Urothelium cell line (cell line): ENCODE measurements around the gene ADPRS.
A peak's percentile ranks its signal among the peaks of the same experiment; 100 is the strongest.

Source experiments
- DNase-seq: peaks from one replicate; pipeline ENCODE4 v3.0.0; 2011; ENCODE audit warnings: low spot score, mixed read lengths
- FAIRE-seq: peaks from 2 replicates; lab custom pipeline; 2011; peaks lifted over from hg19 to GRCh38; lab: Jason Lieb, UNC

ADPRS gene

GRCh38 chr1:36107394-36107793, 18.7 kb downstream of the ADPRS start:
- FAIRE-seq (no peak), DNase-seq (no peak)

- peak; percentile 37 for DNase-seq
- no peak for FAIRE-seq
Measured at GRCh38 chr1:36108314-36108713, 19.6 kb downstream of the ADPRS start.

DNA sequence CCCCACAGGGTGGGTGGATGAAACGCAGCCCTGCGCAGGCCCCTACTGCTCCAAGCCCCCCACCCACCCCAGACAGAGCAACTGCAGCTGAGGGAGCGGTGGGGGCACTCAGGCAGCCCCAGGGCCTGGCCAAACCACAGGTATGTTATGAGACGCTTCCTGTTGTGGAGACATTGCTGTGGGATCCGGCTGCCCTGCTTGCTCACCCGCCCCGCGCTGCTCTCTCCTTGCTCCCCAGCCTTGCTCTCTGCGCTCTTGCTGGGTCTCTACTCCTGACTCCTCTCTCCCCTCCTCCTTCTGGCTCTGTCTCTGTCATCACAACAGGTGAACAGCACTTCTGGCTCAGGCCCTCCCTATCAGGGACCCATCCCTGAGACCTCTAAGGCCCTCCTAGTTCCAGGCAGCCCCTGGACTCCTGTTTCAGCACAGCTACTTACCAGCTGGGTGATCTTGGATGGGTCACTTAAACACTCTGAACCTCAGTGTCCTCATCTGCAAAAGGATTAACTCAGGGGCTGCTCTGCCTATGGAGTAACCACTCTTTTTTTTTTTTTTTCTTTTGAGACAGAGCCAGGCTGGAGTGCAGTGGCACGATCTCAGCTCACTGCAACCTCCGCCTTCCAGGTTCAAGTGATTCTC, 20.5 kb downstream of the ADPRS start:
- FAIRE-seq (peak; percentile 58), DNase-seq (peak; percentile 93)

- FAIRE-seq = no peak
- DNase-seq = no peak
Measured at GRCh38 chr1:36111151-36111550, 22.5 kb downstream of the ADPRS start.

DNA sequence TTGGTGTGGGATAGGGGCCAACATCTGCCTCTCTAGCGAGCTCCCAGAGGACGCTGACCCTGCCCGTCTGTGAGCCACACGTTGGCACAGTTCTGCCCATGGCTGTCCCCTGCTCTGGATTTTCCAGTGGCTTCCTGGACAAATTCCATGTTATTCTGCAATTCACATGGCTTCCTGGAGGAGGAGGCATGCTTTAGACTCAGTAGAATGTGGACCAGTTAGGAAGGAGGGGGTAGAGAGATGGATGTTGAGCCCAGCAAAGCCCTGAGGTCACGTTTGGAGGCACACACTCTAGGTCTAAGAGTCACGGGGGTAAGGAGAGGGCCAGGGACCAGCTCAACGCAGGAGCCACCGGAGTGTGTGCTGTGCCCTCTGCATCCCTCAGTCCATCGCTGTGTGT, 24.1 kb downstream of the ADPRS start:
- FAIRE-seq (no peak), DNase-seq (no peak)

DNA sequence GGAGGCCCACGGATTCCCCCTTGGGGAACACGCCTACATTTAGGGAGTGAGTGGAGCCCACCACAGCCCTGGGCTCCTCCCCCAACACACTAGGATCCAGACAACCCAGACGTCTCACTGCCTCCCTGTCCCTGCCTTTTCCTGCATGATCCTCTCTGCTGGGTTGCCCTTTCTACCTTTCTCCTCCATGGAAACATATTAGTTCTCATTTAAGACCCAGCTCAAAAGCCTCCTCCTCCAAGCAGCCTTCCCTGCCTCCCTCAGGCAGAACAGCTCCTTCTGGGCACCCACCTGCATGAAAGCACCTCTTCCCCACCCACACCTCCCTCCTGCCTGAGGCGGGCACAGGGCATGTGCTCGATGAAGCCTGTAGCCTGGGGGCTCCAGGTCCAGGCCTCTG, 25.7 kb downstream of the ADPRS start:
- no peak for FAIRE-seq
- no peak for DNase-seq

DNA sequence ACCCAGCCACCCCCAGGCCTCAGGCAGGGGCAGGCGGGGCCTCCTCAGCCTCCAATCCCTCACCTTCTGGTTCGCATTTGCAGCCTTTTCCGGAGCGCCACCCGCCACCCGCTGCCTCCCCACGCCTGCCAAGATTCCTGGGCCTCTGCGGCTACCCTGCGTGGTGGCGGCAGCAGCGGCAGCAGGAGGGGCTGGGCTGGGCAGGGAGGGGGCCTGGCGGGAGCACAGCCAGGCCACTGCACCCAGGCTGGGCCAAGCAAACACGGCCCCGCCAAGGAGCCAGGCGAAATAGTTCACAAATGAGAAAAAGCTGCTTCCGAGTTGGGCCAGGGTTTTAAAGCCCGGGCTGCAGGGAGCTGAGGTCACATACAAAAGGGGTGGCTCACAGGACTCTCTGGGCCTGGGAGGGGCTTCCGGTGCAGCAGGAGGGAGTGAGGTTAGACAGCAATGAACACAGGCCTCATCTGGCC, 26.5 kb downstream of the ADPRS start:
- DNase-seq (peak; percentile 68), FAIRE-seq (peak; percentile 20)

DNA sequence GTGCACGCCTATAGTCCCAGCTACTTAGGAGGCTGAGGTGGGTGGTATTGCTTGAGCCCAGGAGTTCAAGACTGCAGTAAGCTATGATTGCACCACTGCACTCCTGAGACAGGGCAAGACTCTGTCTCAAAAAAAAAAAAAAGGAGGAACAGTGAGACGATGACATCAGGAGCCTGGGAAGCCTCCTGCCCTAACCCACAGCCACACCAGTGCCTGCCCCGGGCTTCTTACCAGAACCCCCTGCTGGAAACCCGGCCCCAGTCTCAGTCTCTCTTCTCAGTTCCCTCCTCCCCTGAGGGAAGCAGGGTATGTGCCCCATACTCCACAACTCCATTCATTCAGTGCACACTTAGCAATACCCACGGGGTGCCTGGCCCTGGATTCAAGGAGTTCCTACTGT, 27.2 kb downstream of the ADPRS start:
- DNase-seq = peak; percentile 43
- FAIRE-seq = no peak

DNA sequence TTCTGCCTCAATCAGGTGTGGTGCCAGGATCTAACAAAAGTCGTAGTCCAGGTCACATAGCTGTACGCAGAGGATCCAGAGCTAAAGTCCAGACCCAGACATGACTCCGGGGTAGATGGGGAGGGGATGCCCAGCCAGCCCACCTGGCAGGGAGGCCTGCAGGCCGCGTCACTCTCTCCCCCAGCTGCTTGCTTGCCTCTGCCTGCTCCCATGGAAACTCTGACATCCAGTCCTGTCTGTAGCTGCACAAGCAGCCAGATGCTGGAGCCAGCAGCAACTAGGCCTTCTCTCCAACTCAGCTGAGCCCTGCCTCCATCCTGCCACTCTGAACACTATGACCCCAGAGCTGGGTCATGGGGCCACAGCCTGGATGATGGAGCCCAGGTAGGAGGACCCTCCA, 28.2 kb downstream of the ADPRS start:
- DNase-seq (no peak), FAIRE-seq (no peak)

- FAIRE-seq = no peak
- no peak for DNase-seq
Measured at GRCh38 chr1:36118447-36119204, 29.9 kb downstream of the ADPRS start.

DNA sequence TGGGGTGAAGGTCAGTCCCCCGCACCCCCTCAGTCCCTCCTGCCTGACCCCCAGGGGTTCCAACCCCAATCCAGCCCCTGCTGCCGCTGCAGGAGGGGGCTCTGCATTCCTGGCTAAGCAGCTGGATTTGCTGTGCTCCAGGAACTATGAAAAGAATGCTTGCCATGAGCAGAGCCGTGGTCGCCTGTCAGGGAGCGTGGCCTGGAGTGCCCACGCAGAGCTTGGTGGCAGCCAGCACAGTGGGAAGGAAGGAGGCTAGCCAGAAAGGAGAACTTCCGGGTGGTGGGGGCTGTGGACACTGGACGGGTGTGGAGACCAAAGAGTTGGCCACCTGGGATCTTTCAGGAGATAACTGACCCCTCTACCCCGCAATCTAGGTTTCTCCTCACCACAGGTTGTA, 30.8 kb downstream of the ADPRS start:
- FAIRE-seq (no peak), DNase-seq (no peak)

DNA sequence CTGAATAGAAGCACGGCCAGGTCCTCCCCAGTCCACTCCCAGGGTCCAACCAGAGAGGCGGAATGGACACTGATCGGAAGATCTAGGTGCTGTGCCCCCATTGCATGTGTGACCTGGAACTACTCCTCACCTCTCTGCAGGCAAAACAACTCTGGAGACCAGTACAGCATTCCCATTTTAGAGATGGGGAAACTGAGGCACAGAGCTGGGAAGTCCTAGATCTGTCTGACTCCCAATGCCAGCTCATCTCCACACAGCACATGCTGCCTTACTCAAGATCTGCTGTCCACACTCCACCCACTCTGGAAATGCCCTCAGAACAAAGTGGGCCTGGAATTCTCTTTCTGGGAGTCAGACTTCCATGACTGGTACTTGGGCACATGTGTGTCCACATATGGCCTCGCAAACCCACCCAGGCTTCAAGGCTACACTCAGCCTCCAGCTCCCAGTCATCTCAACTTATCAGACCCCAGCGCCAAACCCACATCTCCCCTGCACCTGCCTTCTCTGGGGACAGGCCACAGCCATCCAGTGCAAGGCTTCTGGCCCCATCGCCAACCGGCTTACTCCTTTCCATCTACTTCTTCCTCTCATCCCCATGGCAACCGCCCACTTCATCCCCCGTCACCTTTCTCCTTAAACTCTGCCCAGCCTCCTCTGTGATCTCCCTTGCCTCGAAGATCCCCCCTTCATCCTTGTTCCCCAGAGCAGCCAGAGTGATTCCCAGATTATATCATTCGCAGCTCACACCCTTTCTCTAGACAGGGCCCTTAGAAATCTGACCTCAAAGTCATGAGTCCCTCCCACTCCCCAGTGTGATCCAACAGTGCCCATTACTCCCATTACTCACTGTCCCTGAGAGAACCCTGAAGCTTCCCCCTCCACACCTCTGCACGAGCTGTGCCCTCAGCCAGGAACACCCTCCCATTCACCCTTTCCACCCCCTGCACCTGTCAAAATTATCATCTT, 33.7 kb downstream of the ADPRS start:
- DNase-seq = no peak
- FAIRE-seq = no peak

- FAIRE-seq = no peak
- DNase-seq = no peak
Measured at GRCh38 chr1:36123356-36123755, 34.7 kb downstream of the ADPRS start.

DNA sequence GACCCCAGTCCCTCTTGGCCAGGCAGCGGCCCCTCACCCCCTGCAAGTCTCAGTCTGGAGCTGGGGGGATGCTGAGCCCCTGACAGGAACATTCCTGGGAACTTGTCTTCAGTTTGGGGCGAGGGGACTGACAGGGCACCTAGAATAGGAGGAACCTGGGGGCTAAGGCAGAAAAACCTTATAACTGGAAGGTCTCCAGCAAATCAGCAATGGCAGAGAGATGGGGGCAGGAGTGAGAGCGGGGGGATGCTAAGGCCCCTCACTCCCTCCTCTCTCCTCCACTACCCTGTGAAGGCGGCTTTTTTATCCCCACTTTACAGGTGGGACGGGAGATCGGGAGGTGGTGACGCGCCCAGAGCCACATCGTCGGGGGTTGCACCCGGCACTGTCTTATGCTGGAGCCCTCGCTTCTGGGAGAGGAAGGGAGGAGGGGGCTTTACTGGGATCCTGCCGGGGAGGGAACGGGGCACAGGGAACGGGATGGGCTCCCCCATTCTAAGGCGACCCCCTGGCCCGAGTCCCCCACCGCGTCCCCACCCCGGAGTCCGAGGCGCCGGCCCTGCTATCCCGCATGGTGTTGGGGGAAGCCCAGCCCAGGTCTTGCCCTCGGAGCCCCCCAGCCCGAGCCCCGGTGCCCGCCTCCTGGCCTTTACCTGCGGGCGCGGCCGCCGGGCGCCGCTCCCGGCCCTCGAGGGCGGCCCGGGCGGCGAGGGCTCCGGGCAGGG, 35.9 kb downstream of the ADPRS start:
- DNase-seq = no peak

GRCh38 chr1:36125129-36125991, 36.7 kb downstream of the ADPRS start, which contains the start of gene COL8A2:
Gene COL8A2 (minus strand): TSS chr1:36125222. CDS start chr1:36100242, 24,980 bp downstream.
- no peak for DNase-seq
- no peak for FAIRE-seq

More for the DNA sequence above, 35.9 kb downstream of the ADPRS start:
- no peak for FAIRE-seq

GRCh38 chr1:36126005-36126716, 37.5 kb downstream of the ADPRS start:
- DNase-seq (no peak), FAIRE-seq (peak; percentile 96)

- DNase-seq (no peak), FAIRE-seq (no peak)
Measured at GRCh38 chr1:36126797-36127500, 38.3 kb downstream of the ADPRS start.
